HG03196 (cell line): ENCODE data around the gene TMEM18.
"Not testable (repeated sequence)": the region's sequence is repeated elsewhere in the genome, so short reads cannot be mapped to it uniquely, and the experiment has no call there.

Experiments
- ATAC-seq: cut with Tn5 transposase; IDR thresholded peaks from one replicate; pipeline ENCODE4 v1.9.1; 2021; ENCODE audit not compliant: unreplicated experiment

The TMEM18 gene

DNA sequence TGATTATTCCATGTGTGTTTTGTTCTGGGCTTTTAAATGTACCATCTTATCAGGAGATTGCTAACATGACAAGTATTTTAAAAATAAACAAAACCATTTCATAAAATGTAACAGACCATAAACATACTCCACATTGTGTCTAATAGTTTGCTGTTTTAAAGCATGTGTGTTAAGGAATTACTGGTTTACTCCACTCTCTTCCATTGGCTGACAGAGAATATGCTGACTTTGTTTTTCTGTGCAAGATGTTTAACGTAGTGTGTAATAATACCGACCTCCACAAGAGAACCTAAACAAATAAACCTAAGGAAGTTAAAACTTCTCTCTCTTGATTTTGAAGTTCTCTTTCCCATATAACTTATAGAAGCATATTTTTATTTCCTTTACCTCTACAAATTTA lies 17.0 kb upstream of the TMEM18 start:
- ATAC-seq = no peak

- ATAC-seq = no peak
These were observed 16.4 kb upstream of the TMEM18 start for GRCh38 chr2:693606-694005.

GRCh38 chr2:692767-693166 lies 15.6 kb upstream of the TMEM18 start:
- no peak for ATAC-seq

GRCh38 chr2:691821-692761 lies 14.9 kb upstream of the TMEM18 start:
- ATAC-seq = no peak

DNA sequence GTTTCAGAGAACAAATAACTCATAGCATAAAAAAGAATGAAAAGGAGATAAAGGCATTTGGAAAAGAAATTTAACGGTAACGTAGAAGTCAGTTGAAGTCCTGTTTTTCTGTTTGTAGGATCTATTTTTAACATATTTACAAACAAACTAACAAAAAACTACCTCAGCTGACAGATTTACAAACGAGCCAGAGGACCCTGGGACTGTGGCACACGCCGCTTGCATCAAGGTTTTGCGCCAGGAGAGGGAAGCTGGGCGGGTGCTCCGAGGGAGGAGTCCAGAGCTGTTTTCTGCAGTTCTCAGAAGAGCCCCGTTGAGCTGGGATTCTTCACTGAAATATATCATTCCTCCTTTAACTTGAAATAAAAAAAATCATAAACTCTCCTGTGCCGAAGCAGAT lies 13.6 kb upstream of the TMEM18 start:
- no peak for ATAC-seq

DNA sequence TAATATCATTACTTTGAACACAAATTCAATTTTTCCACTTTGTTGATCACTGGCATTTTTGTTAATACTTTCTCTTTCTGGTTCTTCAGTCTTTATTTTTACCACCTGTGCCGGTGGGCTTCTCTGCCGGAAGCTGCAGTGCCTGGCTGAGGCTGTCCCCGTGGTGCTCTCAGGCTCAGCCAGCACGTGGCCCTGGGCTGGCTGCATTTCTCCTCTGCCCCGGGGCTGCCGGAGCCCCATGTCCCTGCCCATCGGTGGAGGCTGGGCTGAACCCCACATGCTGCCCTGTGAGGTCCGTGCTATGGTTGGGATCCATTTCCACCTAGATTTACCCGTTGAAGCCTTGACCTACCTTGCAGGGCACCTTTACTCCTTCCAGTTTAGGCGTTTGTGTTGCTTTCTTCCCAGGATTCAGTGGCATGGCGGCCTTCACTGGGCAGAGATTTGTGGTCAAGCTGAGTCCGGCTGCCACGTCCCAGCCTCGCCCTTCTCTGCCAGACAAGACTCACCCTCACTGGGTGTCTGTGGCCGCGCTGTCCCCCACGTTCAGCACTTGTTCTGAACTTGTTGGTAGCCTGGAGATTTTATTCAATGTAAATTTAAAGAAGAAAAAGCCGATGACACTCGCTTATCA lies 12.8 kb upstream of the TMEM18 start:
- no peak for ATAC-seq

- no peak for ATAC-seq
These were observed 12.0 kb upstream of the TMEM18 start for GRCh38 chr2:689237-689636.

GRCh38 chr2:688504-689076 lies 11.4 kb upstream of the TMEM18 start:
- no peak for ATAC-seq

DNA sequence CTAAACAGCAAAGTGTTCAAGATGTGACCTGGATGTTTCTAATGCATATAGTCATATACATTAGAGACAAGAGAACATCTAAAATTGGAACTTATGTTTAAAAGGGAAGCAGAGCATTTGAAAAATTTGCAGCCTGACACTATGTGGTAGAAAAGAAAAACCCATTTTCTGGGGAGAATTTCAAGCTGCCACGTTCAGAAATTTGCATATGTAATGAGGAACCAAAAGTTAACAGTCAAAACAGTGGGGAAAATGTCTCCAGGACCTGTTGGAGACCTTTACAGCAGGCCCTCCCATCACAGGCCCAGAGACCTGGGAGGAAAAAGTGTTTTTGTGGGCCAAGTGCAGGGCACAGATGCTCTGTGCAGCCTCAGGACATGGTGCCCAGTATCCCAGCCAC lies 8.2 kb upstream of the TMEM18 start:
- ATAC-seq = no peak

DNA sequence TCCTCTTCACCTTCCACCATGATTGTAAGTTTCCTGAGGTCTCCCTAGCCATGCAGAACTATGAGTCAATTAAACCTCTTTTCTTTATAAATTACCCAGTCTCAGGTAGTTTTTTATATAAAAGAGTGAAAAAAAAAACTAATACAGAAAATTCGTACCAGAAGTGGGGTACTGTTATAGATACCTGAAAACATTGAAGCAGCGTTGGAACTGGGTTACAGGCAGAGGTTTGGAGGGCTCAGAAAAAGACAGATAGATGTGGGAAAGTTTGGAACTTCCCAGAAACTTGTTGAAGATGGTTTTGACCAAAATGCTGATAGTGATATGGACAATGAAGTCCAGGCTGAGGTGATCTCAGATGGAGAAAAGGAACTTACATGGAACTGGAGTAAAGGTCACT lies 7.7 kb upstream of the TMEM18 start:
- ATAC-seq = not testable (repeated sequence)

GRCh38 chr2:682226-682625 lies 5.0 kb upstream of the TMEM18 start:
- no peak for ATAC-seq

GRCh38 chr2:681312-681711 lies 4.1 kb upstream of the TMEM18 start:
- no peak for ATAC-seq

- ATAC-seq = no peak
These were observed 3.3 kb upstream of the TMEM18 start for GRCh38 chr2:680496-680895.

- ATAC-seq = no peak
These were observed 1.8 kb upstream of the TMEM18 start for GRCh38 chr2:678964-679363.

GRCh38 chr2:677959-678550 lies 849 bp upstream of the TMEM18 start:
- ATAC-seq = no peak

- ATAC-seq = peak; percentile 88
These were observed 555 bp downstream of the TMEM18 start for GRCh38 chr2:676647-677055.

- ATAC-seq = peak; percentile 25
These were observed 1.1 kb downstream of the TMEM18 start for GRCh38 chr2:675982-676646.

DNA sequence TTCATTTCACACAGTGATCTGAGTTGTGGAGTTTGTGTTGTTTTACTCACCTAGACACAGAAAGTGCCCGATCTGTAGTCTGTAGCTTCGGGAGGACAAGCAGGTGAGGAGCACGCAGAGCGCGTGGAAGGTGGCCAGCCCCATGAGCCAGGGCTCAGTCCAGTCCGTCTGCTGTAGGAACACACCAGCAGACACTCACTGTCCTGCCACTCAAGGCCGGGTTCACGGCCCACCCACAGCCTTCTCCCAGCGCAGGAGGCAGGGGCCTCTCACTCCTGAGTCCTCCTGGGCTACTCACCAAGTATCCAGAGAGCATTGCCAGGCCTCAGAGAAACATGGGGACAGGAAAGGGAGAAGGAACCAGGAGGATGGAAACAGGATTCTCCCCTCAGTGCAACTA lies 1.7 kb downstream of the TMEM18 start:
- no peak for ATAC-seq

DNA sequence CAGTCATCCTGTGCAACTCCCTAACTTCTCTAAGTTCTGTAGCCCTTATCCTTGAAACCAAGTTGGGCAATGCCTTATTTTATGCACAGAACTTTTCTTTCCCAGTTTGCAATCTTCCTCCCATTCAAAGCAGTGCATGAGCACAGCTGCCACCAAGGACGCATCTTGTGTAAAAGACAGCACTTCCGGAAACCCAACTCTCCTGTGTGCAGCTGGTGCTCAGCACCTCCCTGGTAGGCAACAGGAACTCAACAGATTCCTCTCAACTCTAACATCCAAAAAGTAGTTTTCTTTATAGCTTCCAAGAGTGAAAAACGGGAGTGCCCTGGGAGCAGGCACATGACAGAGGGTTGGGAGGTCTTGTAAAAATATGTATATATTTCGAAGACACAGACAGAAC lies 2.2 kb downstream of the TMEM18 start:
- ATAC-seq = no peak

DNA sequence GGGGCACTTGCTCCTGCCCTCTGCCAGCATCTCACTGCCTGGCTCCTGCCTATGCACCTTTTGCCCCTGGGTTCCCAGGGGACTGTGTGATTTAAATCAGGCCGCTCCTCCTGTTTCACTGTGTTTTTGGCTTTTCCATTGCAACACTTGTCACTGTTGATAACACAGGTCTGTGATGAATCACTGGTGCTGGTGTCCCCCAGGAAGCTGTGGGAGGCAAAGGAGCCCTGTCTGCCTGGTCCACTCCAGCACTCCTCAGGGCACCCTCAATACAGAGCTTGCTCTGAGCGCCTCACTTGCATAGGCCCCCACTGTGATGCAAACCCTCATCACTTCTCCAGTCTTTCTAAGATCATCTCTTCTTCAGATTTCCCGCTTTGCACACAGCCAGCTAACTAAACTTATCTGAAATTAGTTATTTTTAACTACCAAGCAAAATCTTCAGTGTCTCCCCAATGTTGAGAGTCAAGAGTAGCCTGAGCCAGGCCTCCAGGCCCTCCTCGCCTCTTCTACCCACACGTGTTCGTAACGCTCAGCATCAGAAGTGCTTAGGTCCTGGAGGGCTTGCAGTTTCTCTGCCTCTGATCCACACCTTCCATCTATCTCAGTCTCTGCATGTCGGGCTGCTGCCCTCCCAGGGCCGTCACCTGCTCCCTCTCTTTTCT lies 2.8 kb downstream of the TMEM18 start:
- ATAC-seq = no peak
